AG04449 (cell line): Measurements from ENCODE around the gene ARHGAP1.

Experiments used
- CTCF ChIA-PET: fragments of 350-600 bp; formaldehyde crosslinking; extraction: SDS; loops from one replicate; lab custom pipeline; 2021; ENCODE audit warnings: antibody characterized with exemption; lab: Yijun Ruan, JAX
- POLR2A ChIA-PET: fragments of 400-600, 350-600 bp; formaldehyde crosslinking; extraction: SDS; loops from one replicate; lab custom pipeline; 2020; ENCODE audit warnings: antibody characterized with exemption, inconsistent platforms; lab: Yijun Ruan, JAX
- DNase-seq: peaks from one replicate; pipeline ENCODE4 v3.0.0-alpha.2; 2010; ENCODE audit warnings: low read depth, low spot score
- H3K4me3 ChIP-seq: 2 replicates; pipeline ENCODE4 v1.5.1; 2011; ENCODE audit warnings: low read depth, mild to moderate bottlenecking, control low read depth, low read length
- CTCF ChIP-seq: IDR thresholded peaks from one replicate; pipeline ENCODE4 v1.5.1; 2011; ENCODE audit warnings: mild to moderate bottlenecking, moderate library complexity, low read length, control low read depth, inconsistent platforms; ENCODE audit not compliant: insufficient read depth; ENCODE audit errors: missing control alignments

The ARHGAP1 gene

DNA sequence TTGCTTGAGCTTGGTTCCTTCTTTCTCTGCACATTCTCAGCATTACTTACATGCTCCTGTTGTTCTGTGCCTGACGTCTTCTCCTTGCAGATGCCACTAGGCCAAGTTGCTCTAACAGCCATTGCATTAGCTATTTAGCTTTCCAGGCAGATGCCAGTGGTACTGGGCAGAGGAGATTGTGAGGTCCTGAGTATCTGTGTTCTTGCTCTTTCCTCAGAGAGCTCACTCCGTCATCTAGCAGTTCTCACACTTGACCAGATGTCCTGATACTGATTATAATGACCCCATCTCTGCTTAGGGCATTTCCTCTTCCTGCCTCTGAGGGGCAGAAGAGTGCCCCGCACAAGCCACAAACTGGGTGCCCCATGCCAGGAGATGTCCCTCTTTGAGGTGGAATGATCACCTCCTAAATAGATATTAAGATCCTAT is 30.7 kb downstream of the ARHGAP1 start:
- CTCF ChIA-PET = interaction anchor here (0.9 to 2.1 kb wide), 7 partner anchors 10 to 140 kb away, joined by 3 to 12 read pairs (median 3); no protein-coding TSS in a partner anchor
- no peak overlapping the region for H3K4me3 ChIP-seq
- POLR2A ChIA-PET = interaction anchor here (1.5 kb wide), 1 partner anchor 31 kb away, joined by 3 read pairs; the partner anchor contains the start of gene ZNF408
- TF ChIP-seq CTCF = no peak
- DNase-seq = no peak

GRCh38 chr11:46668480-46669085 is 31.8 kb downstream of the ARHGAP1 start:
- ChIA-PET POLR2A (interaction anchor here (1.5 kb wide), 1 partner anchor 32 kb away, joined by 3 read pairs; the partner anchor contains the start of gene ZNF408), CTCF (interaction anchor here (0.7 to 1.5 kb wide), 3 partner anchors 17 to 51 kb away, joined by 3 to 4 read pairs (median 3); partner anchors contain the start of gene ATG13)
- no peak for DNase-seq
- TF ChIP-seq CTCF = no peak
- H3K4me3 ChIP-seq = no peak overlapping the region

- POLR2A ChIA-PET = interaction anchor here (0.6 kb wide), 1 partner anchor 496 kb away, joined by 3 read pairs; no protein-coding TSS in a partner anchor
- no peak for DNase-seq
- H3K4me3 ChIP-seq = no peak overlapping the region
- no peak for TF ChIP-seq CTCF
- CTCF ChIA-PET = no interaction called here
Measured at GRCh38 chr11:46667043-46667481, 33.4 kb downstream of the ARHGAP1 start.

DNA sequence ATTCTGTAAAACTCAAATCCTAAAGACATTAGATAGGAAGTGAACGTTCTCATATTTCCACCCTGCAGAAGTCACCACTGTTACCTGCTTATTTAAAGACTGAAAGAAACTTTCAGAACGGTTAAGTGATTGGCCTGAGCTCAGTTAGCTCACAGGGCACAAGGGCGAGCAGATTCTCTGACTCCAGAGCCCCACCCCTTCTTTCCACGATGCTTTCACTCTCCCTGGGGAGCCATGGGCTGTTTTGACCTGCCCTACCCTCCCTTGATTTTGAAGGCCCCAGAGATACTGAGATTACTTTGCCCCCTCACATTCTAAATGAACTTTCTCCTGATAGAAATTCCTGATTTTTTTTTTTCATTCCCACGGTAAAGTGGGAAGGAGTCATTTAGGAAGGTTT is 33.9 kb downstream of the ARHGAP1 start:
- TF ChIP-seq CTCF = no peak
- DNase-seq = no peak
- ChIA-PET CTCF (no interaction called here), POLR2A (interaction anchor here (0.6 kb wide), 1 partner anchor 496 kb away, joined by 3 read pairs; no protein-coding TSS in a partner anchor)
- H3K4me3 ChIP-seq = no peak overlapping the region

GRCh38 chr11:46665356-46665755 is 35.1 kb downstream of the ARHGAP1 start:
- POLR2A ChIA-PET = no interaction called here
- H3K4me3 ChIP-seq = no peak overlapping the region
- TF ChIP-seq CTCF = no peak
- CTCF ChIA-PET = interaction anchor here (1.1 kb wide), 1 partner anchor 9 kb away, joined by 3 read pairs; no protein-coding TSS in a partner anchor
- DNase-seq = no peak

- H3K4me3 ChIP-seq = no peak overlapping the region
- POLR2A ChIA-PET = no interaction called here
- CTCF ChIA-PET = interaction anchor here (1.1 kb wide), 1 partner anchor 8 kb away, joined by 3 read pairs; no protein-coding TSS in a partner anchor
- no peak for DNase-seq
- no peak for TF ChIP-seq CTCF
Measured at GRCh38 chr11:46664612-46665011, 35.8 kb downstream of the ARHGAP1 start.
